Tibial nerve (tissue), 4 donors: ENCODE measurements around the gene ABHD3.

ENCODE experiments used
- CTCF ChIP-seq, 5 experiments: fragments of 200-600 bp in 3 of 5; fragments of 450-650 bp in 2 of 5; sonication (generic) in 3 of 5; IDR thresholded peaks; one replicate each; pipeline ENCODE4 v1.5.1; 2016 to 2019; ENCODE audit warnings: antibody characterized with exemption in 5 of 5, mild to moderate bottlenecking in 3 of 5, moderate library complexity in 2 of 5
- EP300 ChIP-seq, 2 donors: sonication (generic); formaldehyde crosslinking; IDR thresholded peaks; one replicate each; pipeline ENCODE4 v1.6.1; 2017; ENCODE audit warnings: antibody characterized with exemption in 2 of 2, mild to moderate bottlenecking in 1 of 2

GRCh38 chr18:21604671-21605070 is 99.9 kb downstream of the ABHD3 start:
- TF ChIP-seq EP300 (IDR thresholded peaks at IDR 0.05) (no peak), CTCF (IDR thresholded peaks at IDR 0.05) (no peak)
